G401 (cell line): Measurements from ENCODE around the gene PNPLA5. TPM values are rescaled to one million over a fixed set of nuclear protein-coding genes. Genes with fewer than 3 reads are reported as not detected.

Experiments
- DNase-seq: peaks from one replicate; pipeline ENCODE4 v3.0.0-alpha.2; 2015; ENCODE audit warnings: low spot score
- in situ Hi-C: cut with HindIII; loops from 2 replicates; pipeline ENCODE4 v1.10.0; 2016; ENCODE audit warnings: low sequenced_read_pairs, mixed read lengths
- total RNA-seq: library from RNA; depleted of rRNA; stranded (reverse); fragments of >200 nt; shearing (Covaris generic); gene quantifications from 2 replicates; pipeline ENCODE4 v1.2.3, GENCODE V29; 2014; rRNA removed

The PNPLA5 gene, protein sequence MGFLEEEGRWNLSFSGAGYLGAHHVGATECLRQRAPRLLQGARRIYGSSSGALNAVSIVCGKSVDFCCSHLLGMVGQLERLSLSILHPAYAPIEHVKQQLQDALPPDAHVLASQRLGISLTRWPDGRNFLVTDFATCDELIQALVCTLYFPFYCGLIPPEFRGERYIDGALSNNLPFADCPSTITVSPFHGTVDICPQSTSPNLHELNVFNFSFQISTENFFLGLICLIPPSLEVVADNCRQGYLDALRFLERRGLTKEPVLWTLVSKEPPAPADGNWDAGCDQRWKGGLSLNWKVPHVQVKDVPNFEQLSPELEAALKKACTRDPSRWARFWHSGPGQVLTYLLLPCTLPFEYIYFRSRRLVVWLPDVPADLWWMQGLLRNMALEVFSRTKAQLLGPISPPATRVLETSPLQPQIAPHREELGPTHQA
- total RNA-seq = not detected in 2 replicates

DNA sequence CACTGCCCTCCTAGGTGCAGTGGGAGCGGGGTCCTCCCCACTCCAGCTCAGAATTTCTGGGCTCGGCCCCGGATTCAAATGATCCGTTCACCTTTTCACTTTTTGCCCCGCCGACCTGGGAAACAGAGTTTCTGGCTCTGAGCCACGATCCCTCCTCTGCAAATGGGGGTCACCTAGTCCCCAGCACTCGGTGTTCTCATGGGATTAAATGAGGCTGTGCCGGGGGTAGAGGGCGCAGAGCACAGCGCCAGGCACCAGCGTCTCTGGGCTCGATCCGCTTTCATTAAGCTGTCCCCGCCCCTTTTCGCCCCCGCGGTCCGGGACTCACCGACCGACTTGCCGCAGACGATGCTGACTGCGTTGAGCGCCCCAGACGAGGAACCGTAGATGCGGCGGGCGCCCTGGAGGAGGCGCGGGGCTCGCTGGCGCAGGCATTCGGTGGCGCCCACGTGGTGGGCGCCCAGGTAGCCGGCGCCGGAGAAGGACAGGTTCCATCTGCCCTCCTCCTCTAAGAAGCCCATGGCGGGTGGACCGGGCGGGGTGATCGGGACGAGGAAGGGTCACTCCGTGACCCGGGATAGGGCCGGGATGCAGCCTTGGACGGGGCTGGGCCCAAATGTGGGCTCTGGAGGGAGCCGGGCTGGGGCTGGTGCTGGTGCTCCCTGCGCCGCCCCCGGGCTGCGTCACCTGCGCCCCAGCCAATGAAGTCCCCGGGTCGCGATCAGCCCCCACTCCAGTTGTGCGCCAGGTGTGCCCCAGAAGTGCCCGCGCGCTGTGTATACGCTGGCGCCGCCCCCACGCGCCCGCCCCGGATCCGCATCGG lies at the start of gene PNPLA5:
Gene PNPLA5 (minus strand): TSS at position 654 of the 823 bp plus-strand sequence. CDS start 133 bp downstream, at position 521.
- in situ Hi-C loops = no loop called here
- no peak for DNase-seq

DNA sequence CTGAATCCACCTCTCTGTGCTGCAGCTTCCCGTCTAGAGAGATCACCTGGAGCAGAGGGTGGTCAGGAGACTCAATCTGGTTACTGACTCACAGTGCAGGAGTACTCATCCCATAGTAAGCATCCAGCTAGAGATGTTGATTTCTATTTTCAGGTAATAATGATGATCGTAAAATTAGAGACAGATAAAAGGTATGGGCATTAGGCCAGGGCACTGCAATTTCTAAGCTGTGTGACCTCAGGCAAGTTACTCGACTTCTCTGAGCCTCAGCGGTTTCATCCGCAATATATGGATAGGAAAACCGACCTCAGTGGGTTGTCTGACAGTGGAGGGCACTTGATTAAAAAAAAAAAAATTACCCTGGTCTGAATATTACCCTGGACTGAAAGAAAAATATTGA lies 49.6 kb upstream of the PNPLA5 start:
- DNase-seq = no peak
- in situ Hi-C loops = no loop called here

- in situ Hi-C loops = no loop called here
- no peak for DNase-seq
These were observed 40.0 kb upstream of the PNPLA5 start for GRCh38 chr22:43931771-43932170.

DNA sequence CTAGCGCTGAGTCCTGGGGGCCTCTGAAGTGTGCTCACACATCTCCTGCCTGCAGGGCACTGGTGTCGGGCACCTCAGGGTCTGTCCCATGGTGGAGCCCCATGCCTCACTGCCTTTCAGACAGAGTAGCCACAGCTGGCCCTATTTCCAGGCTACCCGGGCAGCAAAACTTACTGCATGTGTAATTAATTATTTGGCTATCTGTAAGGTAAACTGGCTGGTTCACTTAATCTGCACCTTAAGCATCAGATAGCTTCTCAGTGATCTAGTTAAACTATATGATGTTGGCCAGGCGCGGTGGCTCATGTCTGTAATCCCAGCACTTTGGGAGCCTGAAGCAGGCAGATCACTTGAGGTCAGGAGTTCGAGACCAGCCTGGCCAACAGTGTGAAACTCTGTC lies 37.1 kb upstream of the PNPLA5 start:
- in situ Hi-C loops = no loop called here
- no peak for DNase-seq

DNA sequence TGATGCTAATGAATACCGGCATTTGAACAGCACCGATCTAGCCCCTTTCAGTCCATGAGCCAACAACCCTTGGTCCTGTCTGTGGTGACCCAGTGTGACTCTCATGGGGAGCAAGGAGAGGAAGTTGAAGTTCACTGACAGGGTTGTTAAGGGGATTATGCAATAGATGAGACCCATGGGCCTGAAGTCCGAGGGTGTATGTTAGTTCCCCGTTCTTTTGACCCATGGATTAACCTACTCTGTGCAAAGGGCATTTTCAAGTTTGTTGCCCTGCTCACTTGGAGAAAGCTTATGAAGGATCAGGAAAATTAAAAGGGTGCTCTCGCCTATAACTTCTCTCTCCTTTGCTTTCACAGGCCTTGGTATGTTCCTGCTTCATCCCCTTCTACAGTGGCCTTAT lies 36.7 kb upstream of the PNPLA5 start:
- no peak for DNase-seq
- in situ Hi-C loops = no loop called here

GRCh38 chr22:43926349-43926710 lies 34.5 kb upstream of the PNPLA5 start:
- in situ Hi-C loops = no loop called here
- DNase-seq = no peak

DNA sequence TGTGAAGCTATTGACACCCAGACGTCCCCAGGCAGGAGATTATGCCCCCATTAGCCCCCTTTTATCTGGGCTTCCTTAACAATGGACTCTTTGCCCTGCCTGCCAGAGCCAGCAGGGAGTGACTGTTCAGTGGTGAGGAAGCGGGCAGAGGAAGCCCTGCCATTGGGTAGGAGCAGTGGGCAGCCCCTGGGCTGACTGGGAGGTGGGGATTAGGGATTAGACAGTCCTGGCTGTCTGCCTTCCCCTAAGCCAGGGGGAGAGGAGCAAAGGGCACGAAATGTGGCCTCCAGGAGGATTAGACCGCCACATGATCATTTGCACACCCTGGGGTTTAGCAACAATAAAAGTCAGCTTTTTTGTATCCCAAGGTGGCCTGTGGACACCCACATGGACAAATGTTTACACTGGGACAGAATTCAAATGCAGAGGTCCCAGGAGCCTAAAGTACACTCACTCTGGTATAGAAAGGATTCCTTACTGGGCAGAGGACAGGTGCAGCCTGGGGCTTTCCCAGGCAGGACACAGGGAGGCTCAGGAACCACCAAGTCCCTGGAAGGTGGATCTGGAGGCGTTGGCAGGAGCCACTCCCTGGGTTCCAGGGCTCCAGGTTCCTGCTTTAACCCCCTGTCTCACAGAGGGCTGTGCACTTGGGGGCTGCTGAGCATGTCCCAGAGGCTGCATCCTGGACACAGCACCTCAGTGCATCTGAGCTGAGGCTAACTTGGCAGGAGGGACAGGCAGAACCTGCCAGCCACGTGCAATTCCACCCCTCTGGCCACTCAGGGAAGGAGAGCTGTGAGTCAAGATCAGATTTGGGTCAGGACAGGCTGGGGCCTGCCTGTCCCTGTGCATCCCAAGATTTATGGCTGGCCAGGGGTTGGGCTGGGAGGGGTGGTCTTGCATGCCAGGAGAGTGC lies 33.9 kb upstream of the PNPLA5 start:
- in situ Hi-C loops = no loop called here
- no peak for DNase-seq

DNA sequence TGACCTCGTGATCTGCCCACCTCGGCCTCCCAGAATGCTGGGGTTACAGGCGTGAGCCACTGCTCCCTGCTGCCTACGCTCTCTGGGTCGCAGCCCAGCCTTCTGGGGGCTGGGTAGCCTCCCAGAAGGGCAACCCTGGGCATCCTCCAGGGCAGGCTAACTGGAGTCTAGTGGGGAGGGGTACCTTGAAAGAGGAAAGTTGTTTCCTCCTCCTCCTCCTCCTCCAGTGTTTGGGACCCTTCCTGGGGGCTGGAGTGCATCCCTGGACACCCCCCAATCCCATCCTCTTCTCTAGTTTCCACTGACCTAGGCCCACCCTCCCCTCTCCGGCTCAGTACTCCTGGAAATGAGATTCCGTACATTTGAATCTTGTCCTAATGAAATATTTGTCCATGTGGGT lies 33.1 kb upstream of the PNPLA5 start:
- in situ Hi-C loops = no loop called here
- no peak for DNase-seq

DNA sequence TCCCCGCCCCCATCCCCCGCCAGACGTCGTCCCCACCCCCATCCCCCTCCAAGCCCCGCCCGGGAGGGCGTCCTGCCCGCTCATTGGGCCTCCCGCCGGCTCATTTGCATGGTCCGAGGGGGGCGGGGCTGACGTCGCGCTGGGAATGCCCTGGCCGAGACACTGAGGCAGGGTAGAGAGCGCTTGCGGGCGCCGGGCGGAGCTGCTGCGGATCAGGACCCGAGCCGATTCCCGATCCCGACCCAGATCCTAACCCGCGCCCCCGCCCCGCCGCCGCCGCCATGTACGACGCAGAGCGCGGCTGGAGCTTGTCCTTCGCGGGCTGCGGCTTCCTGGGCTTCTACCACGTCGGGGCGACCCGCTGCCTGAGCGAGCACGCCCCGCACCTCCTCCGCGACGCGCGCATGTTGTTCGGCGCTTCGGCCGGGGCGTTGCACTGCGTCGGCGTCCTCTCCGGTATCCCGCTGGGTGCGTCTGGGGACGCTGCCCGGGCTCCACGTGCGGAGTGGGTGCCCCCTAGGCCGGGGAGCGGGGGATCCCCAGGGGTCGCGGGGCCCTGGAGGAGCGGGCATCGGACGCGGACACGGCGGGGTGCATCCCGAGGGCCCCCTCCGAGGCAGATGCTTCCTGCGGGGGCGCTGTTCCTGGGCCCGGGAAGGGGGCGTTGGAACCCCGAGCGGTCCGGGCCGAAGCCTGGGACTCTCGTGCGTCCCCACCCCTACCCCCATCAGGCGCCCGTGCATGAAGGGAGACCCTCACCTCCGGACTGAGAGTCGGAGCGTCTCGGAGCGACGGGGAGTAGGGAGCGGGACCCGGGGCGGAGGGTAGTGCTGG lies 32.0 kb upstream of the PNPLA5 start, which contains the start of gene PNPLA3:
Gene PNPLA3 (plus strand): TSS at position 175 of the 834 bp plus-strand sequence. CDS start 107 bp downstream, at position 282.
- peak; percentile 59 for DNase-seq
- in situ Hi-C loops = no loop called here

DNA sequence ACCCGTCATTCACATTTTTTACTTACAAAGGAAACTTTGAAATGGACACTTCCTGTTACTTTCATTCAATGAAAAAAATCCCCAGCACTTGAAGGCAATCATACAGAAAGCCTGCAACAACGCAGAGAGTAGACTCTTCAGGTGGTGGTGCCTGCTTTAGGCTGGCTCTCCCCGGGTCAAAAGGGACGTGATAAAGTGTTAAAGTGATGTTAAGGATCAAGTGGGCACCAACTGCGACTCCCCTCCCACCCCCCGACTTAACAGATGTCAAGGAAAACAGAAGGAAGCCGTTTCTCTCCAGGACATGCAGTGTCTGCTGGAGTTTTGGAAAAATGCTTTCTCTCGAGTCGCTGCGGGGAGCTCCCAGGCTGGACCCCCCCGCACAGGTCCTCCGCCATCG lies 31.4 kb upstream of the PNPLA5 start:
- in situ Hi-C loops = no loop called here
- peak; percentile 1 for DNase-seq

DNA sequence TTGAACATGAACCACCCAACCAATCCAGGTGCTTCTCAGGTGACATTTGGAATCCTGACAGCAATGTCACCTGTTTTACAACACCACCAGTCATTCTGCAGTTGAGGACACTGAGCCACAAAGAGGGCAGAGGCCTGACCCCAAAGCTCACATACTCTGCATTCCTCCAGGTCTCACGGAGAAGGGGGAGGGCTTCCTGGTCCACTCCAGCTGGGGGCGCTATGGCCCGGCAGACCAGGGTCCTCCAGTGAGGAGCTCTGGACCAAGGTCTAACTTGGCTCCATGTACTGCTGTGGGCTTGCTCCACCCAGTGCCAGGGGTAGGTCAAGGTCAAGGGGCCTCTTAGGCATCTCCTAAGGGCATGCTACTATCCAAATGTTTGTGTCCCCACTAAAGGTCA lies 30.3 kb upstream of the PNPLA5 start:
- DNase-seq = no peak
- in situ Hi-C loops = no loop called here

DNA sequence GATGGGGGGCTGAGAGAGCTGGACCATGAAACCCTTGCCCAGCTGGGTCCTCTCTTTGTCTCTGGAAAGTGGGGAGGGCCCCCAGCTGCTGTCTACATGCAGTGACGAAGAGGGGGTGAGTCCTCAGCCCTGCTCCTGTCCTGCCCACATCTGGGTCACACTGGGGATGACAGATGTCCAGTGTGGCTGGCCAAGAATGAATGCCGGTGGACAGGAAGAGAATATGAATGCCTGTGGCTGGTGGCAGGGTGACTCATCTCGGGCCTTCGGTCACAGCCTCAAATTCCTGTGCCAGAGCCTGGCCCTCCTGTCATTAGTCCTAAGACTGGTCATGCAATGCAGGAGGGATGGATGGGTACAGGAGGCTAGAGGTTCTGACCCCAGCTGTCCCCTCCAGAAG lies 29.6 kb upstream of the PNPLA5 start:
- DNase-seq = no peak
- in situ Hi-C loops = no loop called here

DNA sequence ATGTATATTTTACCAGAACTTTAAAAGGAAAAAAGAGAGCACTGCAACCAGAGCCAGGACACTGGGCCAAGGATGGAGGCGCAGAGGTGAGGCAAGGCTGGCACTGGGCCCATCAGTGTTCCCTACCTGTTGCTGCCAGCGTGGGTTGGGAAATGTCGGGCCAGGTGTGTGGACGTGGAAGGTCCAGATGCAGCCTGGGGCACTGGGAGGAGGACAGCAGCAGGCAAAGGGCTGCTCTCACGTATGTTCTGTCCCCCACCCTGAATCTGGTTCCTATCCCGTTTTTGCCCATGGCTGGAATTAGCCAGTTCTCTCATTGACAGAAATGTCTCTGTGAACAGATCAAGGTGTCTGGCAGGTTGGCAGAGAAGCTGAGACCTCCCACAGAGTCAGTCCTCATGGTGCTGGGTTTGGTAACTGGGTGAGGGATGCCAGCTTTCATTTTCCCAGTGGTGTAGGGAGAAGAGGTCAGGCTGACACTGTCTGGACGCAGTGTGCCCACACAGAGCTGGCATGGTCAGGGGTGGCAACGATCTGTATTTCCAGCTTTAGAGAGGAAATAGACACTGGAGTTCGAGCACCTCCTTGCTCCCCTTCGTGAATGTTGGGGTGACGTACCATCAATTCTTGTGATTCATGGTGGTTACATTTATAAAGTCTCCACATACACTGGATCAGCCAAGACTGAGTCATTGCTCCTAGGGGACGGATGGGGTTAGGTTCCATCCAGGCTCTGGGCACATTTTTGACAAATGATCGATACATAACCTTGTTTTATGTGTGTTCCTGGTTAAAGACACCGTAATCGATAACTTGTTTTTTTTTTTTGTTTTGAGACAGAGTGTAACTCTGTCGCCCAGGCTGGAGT lies 27.5 kb upstream of the PNPLA5 start:
- in situ Hi-C loops = no loop called here
- DNase-seq = no peak

DNA sequence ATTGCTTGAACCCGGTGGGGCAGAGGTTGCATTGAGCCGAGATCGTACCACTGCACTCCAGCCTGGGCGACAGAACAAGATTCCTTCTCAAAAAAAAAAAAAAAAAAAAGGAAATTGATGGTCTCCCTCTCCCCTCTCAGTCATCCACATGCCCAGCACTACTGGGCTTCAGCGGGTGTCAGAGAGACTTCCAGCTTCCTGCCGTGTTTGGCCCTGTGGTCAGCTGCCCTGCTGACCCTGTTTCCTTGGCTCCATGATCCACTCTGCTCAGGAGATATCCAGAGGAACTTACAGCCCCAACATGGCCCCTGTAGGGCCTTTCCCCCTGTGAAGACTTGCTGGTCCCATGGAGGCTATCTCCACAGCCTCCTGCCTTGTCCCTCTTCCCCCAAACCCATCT lies 25.7 kb upstream of the PNPLA5 start:
- no peak for DNase-seq
- in situ Hi-C loops = no loop called here

DNA sequence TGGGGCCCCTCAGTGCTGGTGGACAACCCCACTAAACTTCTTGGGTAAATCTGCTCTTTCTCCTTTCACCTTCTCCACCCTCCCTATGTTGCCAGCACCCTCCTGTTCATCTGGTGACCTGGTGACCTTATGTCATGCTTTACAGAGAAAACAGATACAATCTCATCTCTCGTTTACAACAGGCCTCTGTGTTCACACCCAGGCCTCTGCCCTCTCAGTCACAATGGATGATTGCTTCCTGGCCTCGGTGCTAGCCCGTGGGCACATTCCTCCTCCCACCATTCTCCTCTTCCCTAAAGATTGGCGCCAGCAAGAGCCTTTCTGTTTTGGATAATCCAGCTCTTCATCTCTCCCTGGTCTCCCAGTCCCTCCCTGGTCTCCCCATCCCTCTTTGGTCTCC lies 19.5 kb upstream of the PNPLA5 start:
- in situ Hi-C loops = no loop called here
- no peak for DNase-seq

GRCh38 chr22:43910178-43910695 lies 18.4 kb upstream of the PNPLA5 start:
- no peak for DNase-seq
- in situ Hi-C loops = no loop called here

GRCh38 chr22:43909708-43910107 lies 17.9 kb upstream of the PNPLA5 start:
- DNase-seq = no peak
- in situ Hi-C loops = no loop called here
